OCI-LY7 (cell line): ENCODE measurements around the gene GLE1.

Experiments used
- EZH2phosphoT487 ChIP-seq: fragments of 200-600 bp; sonication (generic); IDR thresholded peaks from 2 replicates; pipeline ENCODE4 v1.6.1; 2018; ENCODE audit warnings: low read depth, borderline replicate concordance, mild to moderate bottlenecking, mixed run types, antibody characterized with exemption, low read length, moderate library complexity, mixed read lengths
- TF ChIP-seq, protein P1 (sequence below): fragments of 200-600 bp; sonication (generic); conservative IDR thresholded peaks from 2 replicates; pipeline ENCODE4 v1.5.1; 2014; ENCODE audit warnings: mild to moderate bottlenecking, antibody characterized with exemption, low read length, moderate library complexity, mixed read lengths

DNA sequence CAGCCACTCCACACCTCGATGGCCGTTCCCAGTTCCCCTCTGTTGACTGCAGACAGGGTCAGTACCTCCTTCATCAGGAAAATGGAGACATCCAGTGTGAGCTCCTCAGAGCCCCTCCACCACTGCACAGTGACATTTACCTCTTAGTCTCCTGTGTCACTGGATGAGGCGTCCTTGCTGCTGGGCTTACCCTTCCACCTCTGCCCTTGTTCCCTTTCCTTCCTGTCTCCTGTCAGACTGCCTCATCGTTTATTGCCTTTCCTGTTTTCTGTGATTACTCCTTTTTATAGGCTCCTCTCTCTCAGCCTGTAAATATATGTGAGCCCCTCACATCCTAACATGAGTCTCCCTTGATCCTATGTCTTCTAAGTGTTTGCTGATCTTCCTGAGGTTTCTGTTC, 24.7 kb downstream of the GLE1 start:
- no peak for TF ChIP-seq EZH2phosphoT487
- TF ChIP-seq, protein P1, sequence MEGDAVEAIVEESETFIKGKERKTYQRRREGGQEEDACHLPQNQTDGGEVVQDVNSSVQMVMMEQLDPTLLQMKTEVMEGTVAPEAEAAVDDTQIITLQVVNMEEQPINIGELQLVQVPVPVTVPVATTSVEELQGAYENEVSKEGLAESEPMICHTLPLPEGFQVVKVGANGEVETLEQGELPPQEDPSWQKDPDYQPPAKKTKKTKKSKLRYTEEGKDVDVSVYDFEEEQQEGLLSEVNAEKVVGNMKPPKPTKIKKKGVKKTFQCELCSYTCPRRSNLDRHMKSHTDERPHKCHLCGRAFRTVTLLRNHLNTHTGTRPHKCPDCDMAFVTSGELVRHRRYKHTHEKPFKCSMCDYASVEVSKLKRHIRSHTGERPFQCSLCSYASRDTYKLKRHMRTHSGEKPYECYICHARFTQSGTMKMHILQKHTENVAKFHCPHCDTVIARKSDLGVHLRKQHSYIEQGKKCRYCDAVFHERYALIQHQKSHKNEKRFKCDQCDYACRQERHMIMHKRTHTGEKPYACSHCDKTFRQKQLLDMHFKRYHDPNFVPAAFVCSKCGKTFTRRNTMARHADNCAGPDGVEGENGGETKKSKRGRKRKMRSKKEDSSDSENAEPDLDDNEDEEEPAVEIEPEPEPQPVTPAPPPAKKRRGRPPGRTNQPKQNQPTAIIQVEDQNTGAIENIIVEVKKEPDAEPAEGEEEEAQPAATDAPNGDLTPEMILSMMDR, result no peak
